HG03378 (cell line): ENCODE measurements around the gene ELOF1.
"Not testable (repeated sequence)": the region's sequence is repeated elsewhere in the genome, so short reads cannot be mapped to it uniquely, and the experiment has no call there.

Experiments used
- ATAC-seq: cut with Tn5 transposase; IDR thresholded peaks from one replicate; pipeline ENCODE4 v1.9.1; 2021; ENCODE audit warnings: mild to moderate bottlenecking, moderate library complexity; ENCODE audit not compliant: unreplicated experiment

The ELOF1 gene

GRCh38 chr19:11573354-11573753 is 14.3 kb upstream of the ELOF1 start:
- ATAC-seq: not testable (repeated sequence)

DNA sequence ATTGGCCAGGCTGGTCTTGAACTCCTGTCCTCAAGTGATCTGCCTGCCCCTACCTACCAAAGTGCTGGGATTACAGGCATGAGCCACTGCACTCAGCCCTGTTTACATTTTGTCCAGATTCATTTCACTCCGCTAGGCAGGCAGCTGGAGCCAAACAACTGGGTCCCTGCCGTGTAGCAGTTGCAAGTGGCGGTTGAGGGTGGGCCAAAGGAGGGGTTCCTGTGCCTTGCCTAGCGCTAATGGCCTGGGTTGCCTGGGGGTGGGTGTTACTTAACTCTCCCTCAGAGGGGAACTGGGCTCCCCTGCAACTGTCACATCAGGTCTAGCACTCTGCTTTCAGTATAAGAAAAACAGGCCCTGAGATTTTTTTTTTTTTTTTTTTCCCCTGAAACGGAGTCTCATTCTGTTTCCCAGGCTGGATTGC is 11.0 kb upstream of the ELOF1 start:
- ATAC-seq: no peak

DNA sequence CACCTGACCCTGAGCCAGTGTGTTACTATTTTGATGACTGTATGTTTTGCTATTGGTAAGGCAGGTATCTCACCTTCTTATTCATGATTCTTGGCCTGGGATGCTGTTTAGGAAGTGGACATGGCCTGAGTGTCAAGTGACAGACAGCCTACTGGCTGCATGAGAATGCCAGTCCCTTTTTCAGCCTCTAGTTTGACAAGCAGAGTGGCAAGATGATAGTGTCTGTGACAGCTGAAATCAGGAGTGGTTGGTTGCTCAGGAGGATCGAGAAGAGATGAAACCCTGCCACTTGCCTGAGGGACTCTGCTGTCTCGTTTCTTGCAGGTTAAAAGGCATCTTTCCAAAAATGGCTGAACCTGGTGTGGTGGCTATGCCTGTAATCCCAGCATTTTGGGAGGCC is 7.1 kb upstream of the ELOF1 start:
- ATAC-seq: no peak

DNA sequence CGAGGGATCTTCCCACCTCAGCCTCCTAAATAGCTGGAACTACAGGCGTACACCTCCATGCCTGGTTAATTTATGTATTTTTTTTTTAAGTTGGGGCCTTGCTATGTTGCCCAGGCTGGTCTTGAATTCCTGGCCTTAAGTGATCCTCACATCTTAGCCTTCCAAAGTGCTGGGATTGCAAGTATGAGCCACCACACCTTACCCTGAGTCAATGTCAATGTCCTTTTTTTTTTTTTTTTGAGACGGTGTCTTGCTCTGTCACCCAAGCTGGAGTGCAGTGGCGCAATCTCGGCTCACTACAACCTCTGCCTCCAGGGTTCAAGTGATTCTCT is 6.6 kb upstream of the ELOF1 start:
- not testable (repeated sequence) for ATAC-seq

DNA sequence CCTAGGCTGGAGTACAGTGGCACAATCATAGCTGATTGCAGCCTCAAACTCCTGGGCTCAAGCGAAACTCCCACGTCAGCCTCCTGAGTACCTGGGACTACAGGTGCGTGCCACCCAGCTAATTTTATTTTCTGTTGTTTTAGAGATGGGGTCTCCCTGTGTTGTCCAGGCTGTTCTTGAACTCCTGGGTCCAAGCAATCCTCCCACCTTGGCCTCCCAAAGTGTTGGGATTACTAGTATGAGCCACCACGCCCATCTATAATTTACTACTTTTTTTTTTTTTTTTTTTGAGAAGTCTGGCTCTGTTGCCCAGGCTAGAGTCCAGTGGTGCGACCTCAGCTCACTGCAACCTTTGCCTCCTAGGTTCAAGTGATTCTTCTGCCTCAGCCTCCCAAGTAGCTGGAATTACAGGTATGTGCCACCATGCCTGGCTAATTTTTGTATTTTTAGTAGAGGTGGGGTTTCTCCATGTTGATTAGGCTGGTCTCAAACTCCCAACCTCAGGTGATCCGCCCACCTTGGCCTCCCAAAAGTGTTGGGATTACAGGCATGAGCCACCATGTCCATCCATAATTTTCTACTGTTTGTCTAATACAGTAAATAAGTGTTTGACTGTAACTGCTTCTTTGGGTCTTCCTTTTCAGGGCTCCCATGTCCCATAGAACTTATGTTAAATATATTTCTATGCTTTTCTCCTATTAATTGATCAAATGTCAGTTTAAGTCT is 5.2 kb upstream of the ELOF1 start:
- not testable (repeated sequence) for ATAC-seq

- ATAC-seq: no peak
These were observed 4.5 kb upstream of the ELOF1 start for GRCh38 chr19:11563532-11563931.

GRCh38 chr19:11560404-11561051 is 1.5 kb upstream of the ELOF1 start:
- peak; percentile 54 for ATAC-seq

- ATAC-seq: no peak
These were observed 2.2 kb downstream of the ELOF1 start for GRCh38 chr19:11556634-11557420.

GRCh38 chr19:11555246-11555645 is 3.8 kb downstream of the ELOF1 start:
- no peak for ATAC-seq

DNA sequence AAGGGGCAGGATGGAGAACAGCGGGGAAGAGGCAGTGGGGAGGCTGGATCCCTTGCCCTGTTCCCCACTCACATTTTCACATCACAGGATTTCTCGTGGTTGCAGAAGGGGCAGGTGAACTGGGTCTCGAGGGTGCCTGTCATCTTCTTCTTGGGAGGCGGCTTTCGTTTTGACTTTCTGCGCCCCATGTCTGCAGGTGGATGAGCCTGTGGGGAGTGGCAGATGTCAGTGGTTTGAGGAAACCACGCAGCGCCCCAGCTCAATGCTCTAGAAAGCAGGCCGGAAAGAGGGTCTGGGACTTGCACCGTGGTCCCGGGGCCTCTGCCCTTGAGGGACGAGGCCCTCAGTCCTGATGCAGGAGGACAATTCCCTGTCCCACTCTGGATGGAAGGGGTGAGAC is 4.9 kb downstream of the ELOF1 start:
- no peak for ATAC-seq

GRCh38 chr19:11552666-11553372 is 6.2 kb downstream of the ELOF1 start:
- no peak for ATAC-seq

DNA sequence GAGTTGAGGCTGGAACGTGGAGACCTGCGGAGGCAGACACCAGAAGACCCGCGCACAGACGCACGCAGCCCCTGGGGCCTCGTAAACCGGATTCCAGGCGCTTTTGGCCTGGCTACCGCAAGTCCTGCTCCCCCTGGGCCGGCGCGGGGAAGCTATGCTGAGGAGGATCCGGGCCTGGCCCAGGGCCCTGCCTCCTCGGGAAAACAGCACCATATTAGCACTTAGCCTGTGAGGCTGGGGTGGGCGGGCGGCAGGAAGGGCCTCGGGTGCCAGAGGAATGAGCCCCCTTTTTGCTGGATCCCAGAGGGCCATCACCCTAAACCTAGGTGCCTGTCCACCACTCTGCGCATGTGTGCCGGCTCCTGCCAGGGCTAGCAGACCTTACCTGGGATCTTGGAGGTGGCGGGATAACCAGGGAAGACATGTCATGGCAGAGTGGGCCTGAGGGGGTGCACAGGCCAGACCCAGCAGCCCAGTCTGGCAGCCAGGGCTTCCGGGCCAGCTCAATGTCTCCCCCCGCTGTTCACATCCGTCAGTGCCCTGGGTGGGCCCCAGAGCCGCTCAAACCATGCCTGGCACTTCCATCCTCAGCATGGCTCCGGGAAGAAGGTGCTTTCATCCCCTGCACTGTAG is 7.3 kb downstream of the ELOF1 start:
- no peak for ATAC-seq

- ATAC-seq: no peak
These were observed 8.8 kb downstream of the ELOF1 start for GRCh38 chr19:11550265-11550664.

DNA sequence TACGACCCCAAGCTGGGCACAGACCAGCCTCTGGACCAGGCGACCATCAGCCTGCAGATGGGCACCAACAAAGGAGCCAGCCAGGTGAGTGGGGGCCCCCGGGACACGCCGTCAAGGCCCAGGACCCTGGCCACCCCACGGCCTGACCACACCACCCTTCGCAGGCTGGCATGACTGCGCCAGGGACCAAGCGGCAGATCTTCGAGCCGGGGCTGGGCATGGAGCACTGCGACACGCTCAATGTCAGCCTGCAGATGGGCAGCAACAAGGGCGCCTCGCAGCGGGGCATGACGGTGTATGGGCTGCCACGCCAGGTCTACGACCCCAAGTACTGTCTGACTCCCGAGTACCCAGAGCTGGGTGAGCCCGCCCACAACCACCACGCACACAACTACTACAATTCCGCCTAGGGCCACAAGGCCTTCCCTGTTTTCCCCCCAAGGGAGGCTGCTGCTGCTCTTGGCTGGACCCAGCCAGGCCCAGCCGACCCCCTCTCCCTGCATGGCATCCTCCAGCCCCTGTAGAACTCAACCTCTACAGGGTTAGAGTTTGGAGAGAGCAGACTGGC is 9.6 kb downstream of the ELOF1 start:
- no peak for ATAC-seq

GRCh38 chr19:11547929-11548700 is 10.9 kb downstream of the ELOF1 start:
- no peak for ATAC-seq

DNA sequence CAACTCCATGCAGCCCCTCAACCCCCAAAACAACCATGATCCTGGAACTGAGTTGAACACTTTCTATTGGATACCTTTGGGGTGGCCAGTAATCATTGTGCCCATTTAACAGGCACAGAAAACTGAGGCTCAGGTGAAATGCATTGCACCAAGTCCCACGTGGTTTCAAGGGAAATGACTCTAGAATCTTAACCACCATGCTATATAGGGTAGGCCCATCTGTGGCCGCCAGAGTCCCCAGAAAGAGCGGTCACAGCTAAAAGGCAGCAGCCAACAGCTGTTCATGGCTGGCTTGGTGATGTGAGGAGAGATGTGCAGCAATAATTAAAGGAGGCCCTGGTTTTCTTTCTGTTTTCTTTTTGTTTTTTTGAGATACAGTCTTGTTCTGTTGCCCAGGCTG is 17.8 kb downstream of the ELOF1 start:
- ATAC-seq: no peak

DNA sequence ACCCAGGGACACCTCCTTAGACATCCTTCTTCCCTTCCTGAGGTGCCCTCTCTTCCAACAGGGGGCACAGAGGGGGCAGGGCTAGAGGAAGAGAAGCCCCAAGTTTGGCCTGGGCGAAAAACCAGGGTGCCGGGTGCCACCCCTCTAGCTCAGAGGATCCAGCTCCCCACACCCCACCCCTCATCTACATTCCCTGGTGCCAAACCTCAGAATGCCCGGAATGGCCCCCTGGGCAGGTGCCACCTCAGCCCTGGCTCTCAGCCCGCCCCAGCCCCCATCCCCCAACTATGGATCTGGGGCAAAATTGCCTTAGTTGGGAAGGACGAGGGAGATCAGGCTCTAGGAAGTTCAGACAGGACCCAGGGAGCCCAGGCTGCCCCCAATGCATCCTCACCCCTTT is 18.4 kb downstream of the ELOF1 start:
- ATAC-seq: no peak

DNA sequence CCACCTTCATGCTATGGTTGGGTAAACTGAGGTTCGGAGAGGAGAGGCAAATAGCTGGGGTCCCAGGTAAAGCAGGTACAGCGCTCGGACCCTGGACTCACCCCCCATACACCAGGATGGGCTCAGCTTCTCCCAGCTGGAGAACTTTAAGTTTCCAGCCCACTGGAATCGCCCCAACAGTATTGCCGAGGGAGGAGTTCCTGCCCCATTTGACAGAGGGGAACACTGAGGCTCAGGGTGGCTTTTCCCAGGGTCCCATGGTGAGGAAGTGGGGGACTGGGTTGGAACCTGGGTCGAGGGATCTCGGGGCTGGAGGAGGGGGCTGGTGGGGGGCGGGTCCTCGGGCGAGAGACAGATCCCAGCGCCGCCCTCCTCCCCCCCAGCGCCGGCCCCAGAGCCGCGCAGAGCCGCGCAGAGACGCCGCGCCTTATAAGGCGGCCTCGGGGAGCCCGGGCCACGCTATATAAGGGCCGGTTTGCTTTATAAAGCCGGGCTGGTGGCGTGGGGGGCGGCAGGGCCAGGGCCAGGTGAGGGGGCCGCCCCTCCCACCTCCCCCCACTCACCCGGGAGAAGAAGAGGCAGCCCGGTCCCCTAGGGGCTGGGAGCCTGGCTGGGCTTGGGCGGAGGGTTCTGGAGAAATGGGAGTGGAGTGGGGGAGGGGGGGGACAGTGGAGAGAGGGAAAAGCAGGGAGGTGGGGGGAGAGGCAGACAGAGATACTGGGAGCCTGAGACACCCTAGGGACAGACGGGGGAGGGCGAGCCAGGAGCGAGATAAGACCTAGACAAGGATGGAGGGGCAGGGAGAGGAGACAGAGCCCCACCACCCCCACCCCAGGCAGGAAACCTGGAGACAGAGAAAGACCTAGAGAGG is 19.3 kb downstream of the ELOF1 start:
- ATAC-seq: no peak
